GM12801 (cell line): ENCODE data around the gene DPH2.

ENCODE experiments used
- TF ChIP-seq, protein P1 (sequence below): IDR thresholded peaks from one replicate; pipeline ENCODE4 v1.5.1; 2011; ENCODE audit warnings: control low read depth; ENCODE audit not compliant: insufficient read length; ENCODE audit errors: extremely low read depth

Gene DPH2

GRCh38 chr1:43932786-43933385 lies 36.9 kb upstream of the DPH2 start:
- TF ChIP-seq, protein P1, sequence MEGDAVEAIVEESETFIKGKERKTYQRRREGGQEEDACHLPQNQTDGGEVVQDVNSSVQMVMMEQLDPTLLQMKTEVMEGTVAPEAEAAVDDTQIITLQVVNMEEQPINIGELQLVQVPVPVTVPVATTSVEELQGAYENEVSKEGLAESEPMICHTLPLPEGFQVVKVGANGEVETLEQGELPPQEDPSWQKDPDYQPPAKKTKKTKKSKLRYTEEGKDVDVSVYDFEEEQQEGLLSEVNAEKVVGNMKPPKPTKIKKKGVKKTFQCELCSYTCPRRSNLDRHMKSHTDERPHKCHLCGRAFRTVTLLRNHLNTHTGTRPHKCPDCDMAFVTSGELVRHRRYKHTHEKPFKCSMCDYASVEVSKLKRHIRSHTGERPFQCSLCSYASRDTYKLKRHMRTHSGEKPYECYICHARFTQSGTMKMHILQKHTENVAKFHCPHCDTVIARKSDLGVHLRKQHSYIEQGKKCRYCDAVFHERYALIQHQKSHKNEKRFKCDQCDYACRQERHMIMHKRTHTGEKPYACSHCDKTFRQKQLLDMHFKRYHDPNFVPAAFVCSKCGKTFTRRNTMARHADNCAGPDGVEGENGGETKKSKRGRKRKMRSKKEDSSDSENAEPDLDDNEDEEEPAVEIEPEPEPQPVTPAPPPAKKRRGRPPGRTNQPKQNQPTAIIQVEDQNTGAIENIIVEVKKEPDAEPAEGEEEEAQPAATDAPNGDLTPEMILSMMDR, result no peak

GRCh38 chr1:43933386-43934100 lies 36.3 kb upstream of the DPH2 start, which contains the start of gene ARTN:
ARTN (plus strand) TSS chr1:43933801; CDS start chr1:43935657, 1,856 bp downstream.
- TF ChIP-seq, protein P1, result no peak

DNA sequence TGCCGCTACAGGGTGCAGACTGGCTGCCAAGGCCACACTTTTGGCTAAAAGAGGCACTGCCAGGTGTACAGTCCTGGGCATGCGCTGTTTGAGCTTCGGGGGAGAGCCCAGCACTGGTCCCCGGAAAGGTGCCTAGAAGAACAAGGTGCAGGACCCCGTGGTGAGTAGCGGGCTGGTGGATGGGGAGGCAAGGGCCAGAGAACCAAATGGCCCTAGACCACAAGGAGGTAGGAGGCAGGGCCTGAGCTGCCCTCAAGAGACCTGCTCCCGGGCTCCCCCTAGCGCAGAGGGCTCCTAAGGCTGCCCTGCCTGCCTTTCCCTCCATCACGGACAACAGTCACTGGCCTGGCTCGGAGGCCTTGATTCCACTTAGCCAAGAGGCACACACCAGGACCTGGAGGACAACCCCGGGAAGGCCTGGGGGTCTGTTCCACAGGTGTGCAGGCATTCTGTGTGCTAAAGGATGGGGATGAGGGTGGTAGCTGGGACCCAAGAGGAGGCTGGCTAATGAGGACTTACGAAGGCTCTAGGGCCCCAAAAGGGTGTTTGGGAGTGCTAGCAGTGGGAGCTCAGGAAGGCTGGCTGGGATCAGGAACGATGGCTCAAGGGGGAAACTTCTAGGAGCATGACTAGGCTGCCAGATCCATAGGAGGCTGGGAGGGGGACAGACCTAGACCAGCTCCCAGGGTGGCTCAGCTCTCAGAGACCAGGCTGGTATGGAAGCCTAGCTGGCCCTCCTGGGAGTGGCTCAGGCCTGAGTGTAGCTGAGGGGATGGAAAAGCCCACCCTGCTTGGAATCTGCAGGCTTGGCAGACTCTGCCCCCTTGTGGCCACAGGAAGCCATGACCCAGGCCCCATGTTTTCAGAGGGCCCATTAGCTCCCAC lies 35.5 kb upstream of the DPH2 start:
- TF ChIP-seq, protein P1, result no peak

GRCh38 chr1:43934986-43935324 lies 34.9 kb upstream of the DPH2 start:
- TF ChIP-seq, protein P1, result no peak

- TF ChIP-seq, protein P1, result no peak
These were observed 33.9 kb upstream of the DPH2 start for GRCh38 chr1:43935711-43936427.

- TF ChIP-seq, protein P1, result no peak
These were observed 33.2 kb upstream of the DPH2 start for GRCh38 chr1:43936431-43937151.
